ENCODE results near the gene EZR. TPM values are rescaled to one million over a fixed set of nuclear protein-coding genes. Genes with fewer than 3 reads are reported as not detected.

The EZR gene
- total and polyA plus RNA-seq, 9 of the 15 experiments (the other 6 are each of a cell fraction or from before 2014, with no cell fraction given), result 36.5 to 162 (median 104) TPM

DNA sequence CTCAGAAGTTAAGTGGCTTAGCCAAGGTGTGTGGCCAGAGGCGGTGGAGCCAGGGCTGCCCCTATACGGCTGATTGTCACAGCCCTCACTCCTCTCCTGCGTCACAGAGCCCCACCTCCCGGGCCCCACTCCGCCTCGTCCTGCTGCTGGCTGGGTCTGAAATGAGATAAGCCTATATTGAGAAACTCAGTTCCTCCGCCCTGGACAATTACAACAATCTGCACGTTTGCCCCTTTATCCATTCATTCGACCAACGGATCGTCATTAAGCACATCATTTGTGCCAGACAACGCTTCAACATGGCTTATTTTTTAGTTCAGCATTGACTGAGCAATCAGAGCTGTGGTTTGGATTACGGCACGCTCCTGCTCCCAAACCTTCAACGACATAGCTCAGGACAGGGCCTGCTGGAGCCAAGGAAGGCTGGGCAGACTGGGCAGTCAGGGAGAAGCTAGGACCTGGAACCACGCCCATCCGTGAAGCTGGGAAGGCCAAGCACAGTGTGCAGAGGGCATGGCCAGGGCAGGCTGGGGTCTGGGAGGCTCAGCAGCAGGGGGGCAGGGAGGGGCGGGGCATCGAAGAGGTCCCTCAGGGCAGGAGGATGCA, 16.6 kb upstream of the EZR start (continued):
- TF ChIP-seq TAL1 (IDR thresholded peaks at IDR 0.05) (peak; percentile 8; the same call in 1 of the 2 replicates), JUND (IDR thresholded peaks at IDR 0.05; ENCODE audit: borderline replicate concordance, low read depth, low read length) (peak; percentile 71), JUND (tag; IDR thresholded peaks at IDR 0.05; ENCODE audit: borderline replicate concordance, low read depth, low read length) (peak; percentile 41; the same call in 1 of the 3 replicates), ATF7 (IDR thresholded peaks at IDR 0.05) (peak; percentile 70), ZNF212 (CRISPR knock-in tag; IDR thresholded peaks at IDR 0.05) (no peak), TEAD1 (CRISPR knock-in tag; IDR thresholded peaks at IDR 0.05) (0 out of 4 replicates have a peak, but pooled peaks of 1 of the 2 experiments have one; percentile 22), L3MBTL2 (IDR thresholded peaks at IDR 0.05) (peak; percentile 64), CTBP1 (IDR thresholded peaks at IDR 0.05; ENCODE audit: borderline replicate concordance) (peak; percentile 15; the same call in 1 of the 2 replicates), RCOR1 (IDR thresholded peaks at IDR 0.05; ENCODE audit: borderline replicate concordance in 1 of 2, low read depth in 2 of 2, low read length in 2 of 2) (peak in 1 of 2 experiments; percentile 68; a peak in 1 of 4 replicates), CBFA2T2 (conservative IDR thresholded peaks at IDR 0.05) (0 out of 2 replicates have a peak, but pooled peaks have one; percentile 19), GABPB1 (CRISPR knock-in tag; IDR thresholded peaks at IDR 0.05) (0 out of 2 replicates have a peak, but pooled peaks have one; percentile 28), HDAC2 (IDR thresholded peaks at IDR 0.05) (peak; percentile 58; the same call in 1 of the 2 replicates), ZNF253 (CRISPR knock-in tag; conservative IDR thresholded peaks at IDR 0.05) (no peak), STAG1 (CRISPR knock-in tag; IDR thresholded peaks at IDR 0.05; ENCODE audit: borderline replicate concordance) (no peak), HLTF (IDR thresholded peaks at IDR 0.05) (no peak), BHLHE40 (IDR thresholded peaks at IDR 0.05; ENCODE audit: low read length) (peak; percentile 83)
- TF ChIP-seq, protein P1, sequence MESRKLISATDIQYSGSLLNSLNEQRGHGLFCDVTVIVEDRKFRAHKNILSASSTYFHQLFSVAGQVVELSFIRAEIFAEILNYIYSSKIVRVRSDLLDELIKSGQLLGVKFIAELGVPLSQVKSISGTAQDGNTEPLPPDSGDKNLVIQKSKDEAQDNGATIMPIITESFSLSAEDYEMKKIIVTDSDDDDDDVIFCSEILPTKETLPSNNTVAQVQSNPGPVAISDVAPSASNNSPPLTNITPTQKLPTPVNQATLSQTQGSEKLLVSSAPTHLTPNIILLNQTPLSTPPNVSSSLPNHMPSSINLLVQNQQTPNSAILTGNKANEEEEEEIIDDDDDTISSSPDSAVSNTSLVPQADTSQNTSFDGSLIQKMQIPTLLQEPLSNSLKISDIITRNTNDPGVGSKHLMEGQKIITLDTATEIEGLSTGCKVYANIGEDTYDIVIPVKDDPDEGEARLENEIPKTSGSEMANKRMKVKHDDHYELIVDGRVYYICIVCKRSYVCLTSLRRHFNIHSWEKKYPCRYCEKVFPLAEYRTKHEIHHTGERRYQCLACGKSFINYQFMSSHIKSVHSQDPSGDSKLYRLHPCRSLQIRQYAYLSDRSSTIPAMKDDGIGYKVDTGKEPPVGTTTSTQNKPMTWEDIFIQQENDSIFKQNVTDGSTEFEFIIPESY (CRISPR knock-in tag; IDR thresholded peaks at IDR 0.05), result no peak
- TF ChIP-seq, protein P2, sequence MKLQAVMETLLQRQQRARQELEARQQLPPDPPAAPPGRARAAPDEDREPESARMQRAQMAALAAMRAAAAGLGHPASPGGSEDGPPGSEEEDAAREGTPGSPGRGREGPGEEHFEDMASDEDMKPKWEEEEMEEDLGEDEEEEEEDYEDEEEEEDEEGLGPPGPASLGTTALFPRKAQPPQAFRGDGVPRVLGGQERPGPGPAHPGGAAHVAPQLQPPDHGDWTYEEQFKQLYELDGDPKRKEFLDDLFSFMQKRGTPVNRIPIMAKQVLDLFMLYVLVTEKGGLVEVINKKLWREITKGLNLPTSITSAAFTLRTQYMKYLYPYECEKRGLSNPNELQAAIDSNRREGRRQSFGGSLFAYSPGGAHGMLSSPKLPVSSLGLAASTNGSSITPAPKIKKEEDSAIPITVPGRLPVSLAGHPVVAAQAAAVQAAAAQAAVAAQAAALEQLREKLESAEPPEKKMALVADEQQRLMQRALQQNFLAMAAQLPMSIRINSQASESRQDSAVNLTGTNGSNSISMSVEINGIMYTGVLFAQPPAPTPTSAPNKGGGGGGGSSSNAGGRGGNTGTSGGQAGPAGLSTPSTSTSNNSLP (IDR thresholded peaks at IDR 0.05; ENCODE audit: borderline replicate concordance, low read depth, low read length), result no peak; the same call in 1 of the 2 replicates
- TF ChIP-seq, protein P3, sequence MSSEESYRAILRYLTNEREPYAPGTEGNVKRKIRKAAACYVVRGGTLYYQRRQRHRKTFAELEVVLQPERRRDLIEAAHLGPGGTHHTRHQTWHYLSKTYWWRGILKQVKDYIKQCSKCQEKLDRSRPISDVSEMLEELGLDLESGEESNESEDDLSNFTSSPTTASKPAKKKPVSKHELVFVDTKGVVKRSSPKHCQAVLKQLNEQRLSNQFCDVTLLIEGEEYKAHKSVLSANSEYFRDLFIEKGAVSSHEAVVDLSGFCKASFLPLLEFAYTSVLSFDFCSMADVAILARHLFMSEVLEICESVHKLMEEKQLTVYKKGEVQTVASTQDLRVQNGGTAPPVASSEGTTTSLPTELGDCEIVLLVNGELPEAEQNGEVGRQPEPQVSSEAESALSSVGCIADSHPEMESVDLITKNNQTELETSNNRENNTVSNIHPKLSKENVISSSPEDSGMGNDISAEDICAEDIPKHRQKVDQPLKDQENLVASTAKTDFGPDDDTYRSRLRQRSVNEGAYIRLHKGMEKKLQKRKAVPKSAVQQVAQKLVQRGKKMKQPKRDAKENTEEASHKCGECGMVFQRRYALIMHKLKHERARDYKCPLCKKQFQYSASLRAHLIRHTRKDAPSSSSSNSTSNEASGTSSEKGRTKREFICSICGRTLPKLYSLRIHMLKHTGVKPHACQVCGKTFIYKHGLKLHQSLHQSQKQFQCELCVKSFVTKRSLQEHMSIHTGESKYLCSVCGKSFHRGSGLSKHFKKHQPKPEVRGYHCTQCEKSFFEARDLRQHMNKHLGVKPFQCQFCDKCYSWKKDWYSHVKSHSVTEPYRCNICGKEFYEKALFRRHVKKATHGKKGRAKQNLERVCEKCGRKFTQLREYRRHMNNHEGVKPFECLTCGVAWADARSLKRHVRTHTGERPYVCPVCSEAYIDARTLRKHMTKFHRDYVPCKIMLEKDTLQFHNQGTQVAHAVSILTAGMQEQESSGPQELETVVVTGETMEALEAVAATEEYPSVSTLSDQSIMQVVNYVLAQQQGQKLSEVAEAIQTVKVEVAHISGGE (CRISPR knock-in tag; IDR thresholded peaks at IDR 0.05), result peak in 1 of 3 experiments; percentile 45; a peak in 1 of 6 replicates
- TF ChIP-seq, protein P4, sequence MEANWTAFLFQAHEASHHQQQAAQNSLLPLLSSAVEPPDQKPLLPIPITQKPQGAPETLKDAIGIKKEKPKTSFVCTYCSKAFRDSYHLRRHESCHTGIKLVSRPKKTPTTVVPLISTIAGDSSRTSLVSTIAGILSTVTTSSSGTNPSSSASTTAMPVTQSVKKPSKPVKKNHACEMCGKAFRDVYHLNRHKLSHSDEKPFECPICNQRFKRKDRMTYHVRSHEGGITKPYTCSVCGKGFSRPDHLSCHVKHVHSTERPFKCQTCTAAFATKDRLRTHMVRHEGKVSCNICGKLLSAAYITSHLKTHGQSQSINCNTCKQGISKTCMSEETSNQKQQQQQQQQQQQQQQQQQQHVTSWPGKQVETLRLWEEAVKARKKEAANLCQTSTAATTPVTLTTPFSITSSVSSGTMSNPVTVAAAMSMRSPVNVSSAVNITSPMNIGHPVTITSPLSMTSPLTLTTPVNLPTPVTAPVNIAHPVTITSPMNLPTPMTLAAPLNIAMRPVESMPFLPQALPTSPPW (CRISPR knock-in tag; IDR thresholded peaks at IDR 0.05), result peak; percentile 72; the same call in 1 of the 2 replicates
